WTC11 (cell line): ENCODE measurements around the gene GNPTG. TPM values are rescaled to one million over a fixed set of nuclear protein-coding genes. Genes with fewer than 3 reads are reported as not detected.
A peak's percentile ranks its signal among the peaks of the same experiment; 100 is the strongest.
"Not testable (repeated sequence)": the region's sequence is repeated elsewhere in the genome, so short reads cannot be mapped to it uniquely, and the experiment has no call there.

ENCODE experiments used
- ATAC-seq: fragments of 200-7000 bp; cut with Tn5 transposase; 2 replicates; pipeline ENCODE4 v1.10.0; 2021; ENCODE audit warnings: mild to moderate bottlenecking, moderate library complexity
- CTCF ChIA-PET: fragments of 300-600 bp; sonication (Branson Sonifier 250); formaldehyde crosslinking; loops from one replicate; lab custom pipeline; 2021; ENCODE audit warnings: antibody characterized with exemption; lab: Charles Lee
- POLR2A ChIA-PET: fragments of 350-600 bp; sonication (Branson Sonifier 250); formaldehyde crosslinking; loops from one replicate; lab custom pipeline; 2021; ENCODE audit warnings: antibody characterized with exemption; lab: Charles Lee
- DNase-seq: peaks from one replicate; pipeline ENCODE4 v3.0.0; 2021; ENCODE audit warnings: low spot score
- H3K27ac Mint-ChIP-seq: 2 replicates; pipeline ENCODE4 v1.8.0; 2021; ENCODE audit warnings: mixed read lengths
- H3K27me3 Mint-ChIP-seq: 2 replicates; pipeline ENCODE4 v1.8.0; 2021; ENCODE audit warnings: low read depth, mild to moderate bottlenecking, moderate library complexity, mixed read lengths
- H3K36me3 Mint-ChIP-seq: 2 replicates; pipeline ENCODE4 v1.8.0; 2021; ENCODE audit warnings: mixed read lengths
- H3K4me1 Mint-ChIP-seq: 2 replicates; pipeline ENCODE4 v1.8.0; 2022; ENCODE audit warnings: mixed read lengths
- H3K4me3 Mint-ChIP-seq: 2 replicates; pipeline ENCODE4 v1.8.0; 2021; ENCODE audit warnings: mild to moderate bottlenecking, moderate library complexity, mixed read lengths
- H3K9me3 Mint-ChIP-seq: 2 replicates; pipeline ENCODE4 v1.8.0; 2021; ENCODE audit warnings: mixed read lengths
- ATF2 ChIP-seq: sonication (generic); formaldehyde crosslinking; IDR thresholded peaks from 2 replicates; pipeline ENCODE4 v1.8.1; 2022; ENCODE audit warnings: low read depth, missing genetic modification reagents, borderline replicate concordance
- EMX1 ChIP-seq: fragments of 250-450 bp; sonication (Bioruptor Pico); IDR thresholded peaks from 2 replicates; pipeline ENCODE4 v1.8.0; 2021; ENCODE audit warnings: mild to moderate bottlenecking
- FOXP1 ChIP-seq: sonication (generic); formaldehyde crosslinking; IDR thresholded peaks from 2 replicates; pipeline ENCODE4 v1.8.0; 2022; ENCODE audit warnings: missing genetic modification reagents, mild to moderate bottlenecking, moderate library complexity, borderline replicate concordance
- MYBL2 ChIP-seq: sonication (generic); formaldehyde crosslinking; IDR thresholded peaks from 2 replicates; pipeline ENCODE4 v1.8.1; 2023; ENCODE audit warnings: mild to moderate bottlenecking, moderate library complexity, missing genetic modification reagents
- NFYB ChIP-seq: sonication (generic); formaldehyde crosslinking; conservative IDR thresholded peaks from 2 replicates; pipeline ENCODE4 v1.8.0; 2022; ENCODE audit warnings: low read depth, missing genetic modification reagents
- NR3C1 ChIP-seq: sonication (generic); formaldehyde crosslinking; conservative IDR thresholded peaks from 2 replicates; pipeline ENCODE4 v1.8.1; 2023; ENCODE audit warnings: low read depth, mild to moderate bottlenecking, missing genetic modification reagents
- PRDM15 ChIP-seq: sonication (generic); formaldehyde crosslinking; IDR thresholded peaks from 2 replicates; pipeline ENCODE4 v1.8.0; 2022; ENCODE audit warnings: missing genetic modification reagents
- SMAD4 ChIP-seq: sonication (generic); formaldehyde crosslinking; IDR thresholded peaks from 2 replicates; pipeline ENCODE4 v1.8.0; 2022; ENCODE audit warnings: mild to moderate bottlenecking, missing genetic modification reagents
- USF1 ChIP-seq: sonication (generic); formaldehyde crosslinking; IDR thresholded peaks from 2 replicates; pipeline ENCODE4 v1.8.0; 2022; ENCODE audit warnings: mild to moderate bottlenecking, missing genetic modification reagents
- USF2 ChIP-seq: sonication (generic); formaldehyde crosslinking; IDR thresholded peaks from 2 replicates; pipeline ENCODE4 v1.8.1; 2023; ENCODE audit warnings: mild to moderate bottlenecking, missing genetic modification reagents, moderate library complexity
- ZNF121 ChIP-seq: sonication (generic); formaldehyde crosslinking; IDR thresholded peaks from 2 replicates; pipeline ENCODE4 v1.8.0; 2023; ENCODE audit warnings: missing genetic modification reagents
- ZNF219 ChIP-seq: sonication (generic); formaldehyde crosslinking; IDR thresholded peaks from 2 replicates; pipeline ENCODE4 v1.8.0; 2023; ENCODE audit warnings: missing genetic modification reagents, mild to moderate bottlenecking, borderline replicate concordance
- ZNF671 ChIP-seq: fragments of 250-450 bp; sonication (Bioruptor Pico); IDR thresholded peaks from 2 replicates; pipeline ENCODE4 v1.8.0; 2021; ENCODE audit warnings: mild to moderate bottlenecking
- total RNA-seq: library from RNA; stranded (reverse); gene quantifications from 3 replicates; pipeline ENCODE4 v1.2.3, GENCODE V29; 2021
- TF ChIP-seq, protein P1 (sequence below): sonication (generic); formaldehyde crosslinking; conservative IDR thresholded peaks from 2 replicates; pipeline ENCODE4 v1.8.1; 2022; ENCODE audit warnings: mild to moderate bottlenecking, missing genetic modification reagents
- TF ChIP-seq, protein P2 (sequence below): sonication (generic); formaldehyde crosslinking; IDR thresholded peaks from 2 replicates; pipeline ENCODE4 v1.8.0; 2022; ENCODE audit warnings: mild to moderate bottlenecking, missing genetic modification reagents
- TF ChIP-seq, protein P3 (sequence below): sonication (generic); formaldehyde crosslinking; IDR thresholded peaks from 2 replicates; pipeline ENCODE4 v1.8.1; 2022; ENCODE audit warnings: mild to moderate bottlenecking, moderate library complexity, missing genetic modification reagents

Gene GNPTG
- total RNA-seq, 1 experiment from 2014 or later: 35.9 TPM

- peaks cover 12% of the 10 kb centered on the region for H3K4me1 Mint-ChIP-seq
- no peak for ATAC-seq
- H3K27me3 Mint-ChIP-seq: no peaks in the 10 kb centered on the region
- POLR2A ChIA-PET: interaction anchor here (1.9 kb wide), 1 partner anchor 18 kb away, joined by 5 read pairs; the partner anchor contains the start of gene UBE2I
- no peak for DNase-seq
- H3K36me3 Mint-ChIP-seq: peaks cover 11% of the 10 kb centered on the region
- no peak overlapping the region for H3K4me3 Mint-ChIP-seq
- H3K27ac Mint-ChIP-seq: peak overlapping the region; percentile 47; the same call in 1 of the 2 replicates
- no peaks in the 10 kb centered on the region for H3K9me3 Mint-ChIP-seq
- CTCF ChIA-PET: interaction anchor here (0.6 to 3.3 kb wide), 7 partner anchors 10 to 150 kb away, joined by 3 to 15 read pairs (median 3); no protein-coding TSS in a partner anchor
- TF ChIP-seq MYBL2 (CRISPR knock-in tag) (no peak), FOXP1 (CRISPR knock-in tag) (0 out of 2 replicates have a peak, but pooled peaks have one; percentile 40), ATF2 (CRISPR knock-in tag) (no peak), USF1 (CRISPR knock-in tag) (no peak), EMX1 (CRISPR knock-in tag) (no peak), USF2 (CRISPR knock-in tag) (no peak)
- TF ChIP-seq, protein P1, sequence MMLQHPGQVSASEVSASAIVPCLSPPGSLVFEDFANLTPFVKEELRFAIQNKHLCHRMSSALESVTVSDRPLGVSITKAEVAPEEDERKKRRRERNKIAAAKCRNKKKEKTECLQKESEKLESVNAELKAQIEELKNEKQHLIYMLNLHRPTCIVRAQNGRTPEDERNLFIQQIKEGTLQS (CRISPR knock-in tag): no peak
Observed at GRCh38 chr16:1326946-1327618, 24.6 kb upstream of the GNPTG start.

- DNase-seq (no peak), ATAC-seq (no peak)
- Mint-ChIP-seq H3K4me1 (peaks cover 16% of the 10 kb centered on the region), H3K27ac (no peak overlapping the region; the same call in 1 of the 2 replicates), H3K4me3 (no peak overlapping the region), H3K27me3 (peaks cover 4% of the 10 kb centered on the region), H3K36me3 (peaks cover 8% of the 10 kb centered on the region), H3K9me3 (no peaks in the 10 kb centered on the region)
- TF ChIP-seq NR3C1 (CRISPR knock-in tag) (no peak), ZNF671 (CRISPR knock-in tag) (no peak), PRDM15 (CRISPR knock-in tag) (no peak), MYBL2 (CRISPR knock-in tag) (no peak), NFYB (CRISPR knock-in tag) (no peak), ZNF219 (CRISPR knock-in tag) (no peak), SMAD4 (no peak), ZNF121 (no peak)
- TF ChIP-seq, protein P2, sequence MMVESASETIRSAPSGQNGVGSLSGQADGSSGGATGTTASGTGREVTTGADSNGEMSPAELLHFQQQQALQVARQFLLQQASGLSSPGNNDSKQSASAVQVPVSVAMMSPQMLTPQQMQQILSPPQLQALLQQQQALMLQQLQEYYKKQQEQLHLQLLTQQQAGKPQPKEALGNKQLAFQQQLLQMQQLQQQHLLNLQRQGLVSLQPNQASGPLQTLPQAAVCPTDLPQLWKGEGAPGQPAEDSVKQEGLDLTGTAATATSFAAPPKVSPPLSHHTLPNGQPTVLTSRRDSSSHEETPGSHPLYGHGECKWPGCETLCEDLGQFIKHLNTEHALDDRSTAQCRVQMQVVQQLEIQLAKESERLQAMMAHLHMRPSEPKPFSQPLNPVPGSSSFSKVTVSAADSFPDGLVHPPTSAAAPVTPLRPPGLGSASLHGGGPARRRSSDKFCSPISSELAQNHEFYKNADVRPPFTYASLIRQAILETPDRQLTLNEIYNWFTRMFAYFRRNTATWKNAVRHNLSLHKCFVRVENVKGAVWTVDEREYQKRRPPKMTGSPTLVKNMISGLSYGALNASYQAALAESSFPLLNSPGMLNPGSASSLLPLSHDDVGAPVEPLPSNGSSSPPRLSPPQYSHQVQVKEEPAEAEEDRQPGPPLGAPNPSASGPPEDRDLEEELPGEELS (CRISPR knock-in tag): no peak
- TF ChIP-seq, protein P3, sequence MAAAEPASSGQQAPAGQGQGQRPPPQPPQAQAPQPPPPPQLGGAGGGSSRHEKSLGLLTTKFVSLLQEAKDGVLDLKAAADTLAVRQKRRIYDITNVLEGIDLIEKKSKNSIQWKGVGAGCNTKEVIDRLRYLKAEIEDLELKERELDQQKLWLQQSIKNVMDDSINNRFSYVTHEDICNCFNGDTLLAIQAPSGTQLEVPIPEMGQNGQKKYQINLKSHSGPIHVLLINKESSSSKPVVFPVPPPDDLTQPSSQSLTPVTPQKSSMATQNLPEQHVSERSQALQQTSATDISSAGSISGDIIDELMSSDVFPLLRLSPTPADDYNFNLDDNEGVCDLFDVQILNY (CRISPR knock-in tag): no peak
- ChIA-PET POLR2A (interaction anchor here (1.9 kb wide), 1 partner anchor 19 kb away, joined by 5 read pairs; the partner anchor contains the start of gene UBE2I), CTCF (interaction anchor here (3.3 kb wide), 1 partner anchor 27 kb away, joined by 15 read pairs; no protein-coding TSS in a partner anchor)
Observed at GRCh38 chr16:1327619-1327947, 24.1 kb upstream of the GNPTG start.

DNA sequence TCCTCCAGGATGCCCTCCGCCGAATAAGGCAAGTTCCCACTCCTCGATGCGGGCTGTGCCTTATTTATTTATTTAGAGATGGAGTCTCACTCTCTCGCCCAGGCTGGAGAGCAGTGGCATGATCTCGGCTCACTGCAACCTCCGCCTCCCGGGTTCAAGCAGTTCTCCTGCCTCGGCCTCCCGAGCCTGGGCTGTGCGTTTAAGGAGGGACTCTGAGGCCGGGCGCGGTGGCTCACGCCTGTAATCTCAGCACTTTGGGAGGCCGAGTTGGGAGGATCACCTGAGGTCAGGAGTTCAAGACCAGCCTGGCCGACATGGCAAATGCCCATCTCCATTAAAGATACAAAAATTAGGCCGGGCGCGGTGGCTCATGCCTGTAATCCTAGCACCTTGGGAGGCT, 23.6 kb upstream of the GNPTG start:
- POLR2A ChIA-PET, H3K4me3 Mint-ChIP-seq: not testable (repeated sequence)

DNA sequence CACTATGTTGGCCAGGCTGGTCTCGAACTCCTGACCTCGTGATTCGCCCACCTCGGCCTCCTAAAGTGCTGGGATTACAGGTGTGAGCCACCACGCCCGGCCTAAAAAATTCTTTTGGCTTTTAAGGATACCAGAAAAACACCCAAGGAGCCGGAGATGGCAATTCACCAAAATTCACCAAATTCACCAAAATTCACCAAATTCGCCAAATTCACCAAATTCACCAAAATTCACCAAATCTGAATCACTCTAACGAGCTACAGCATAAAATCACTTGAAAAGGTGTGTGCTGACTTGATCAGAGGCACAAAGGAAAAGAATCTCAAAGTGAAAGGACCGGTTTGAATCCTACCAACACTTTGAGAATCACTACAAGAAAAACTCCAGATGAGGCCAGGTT, 22.8 kb upstream of the GNPTG start:
- CTCF ChIA-PET: interaction anchor here (2.2 kb wide), 1 partner anchor 18 kb away, joined by 13 read pairs; no protein-coding TSS in a partner anchor
- not testable (repeated sequence) for H3K27me3 Mint-ChIP-seq

More for the DNA sequence above, 23.6 kb upstream of the GNPTG start:
- H3K36me3 Mint-ChIP-seq, DNase-seq, H3K27ac Mint-ChIP-seq, H3K27me3 Mint-ChIP-seq, H3K9me3 Mint-ChIP-seq, CTCF ChIA-PET, ATAC-seq: not testable (repeated sequence)
- peaks cover 18% of the 10 kb centered on the region for H3K4me1 Mint-ChIP-seq

More for the DNA sequence above, 22.8 kb upstream of the GNPTG start:
- H3K4me3 Mint-ChIP-seq, H3K27ac Mint-ChIP-seq, H3K36me3 Mint-ChIP-seq, POLR2A ChIA-PET, ATAC-seq, H3K9me3 Mint-ChIP-seq, DNase-seq: not testable (repeated sequence)
- H3K4me1 Mint-ChIP-seq: peaks cover 18% of the 10 kb centered on the region
